ENCODE results near the gene SLC26A3. TPM values are rescaled to one million over a fixed set of nuclear protein-coding genes. Genes with fewer than 3 reads are reported as not detected.

SLC26A3 gene
- total and polyA plus RNA-seq, 2 donors (not counting 1 experiment from before 2014, with no cell fraction given), result not detected

DNA sequence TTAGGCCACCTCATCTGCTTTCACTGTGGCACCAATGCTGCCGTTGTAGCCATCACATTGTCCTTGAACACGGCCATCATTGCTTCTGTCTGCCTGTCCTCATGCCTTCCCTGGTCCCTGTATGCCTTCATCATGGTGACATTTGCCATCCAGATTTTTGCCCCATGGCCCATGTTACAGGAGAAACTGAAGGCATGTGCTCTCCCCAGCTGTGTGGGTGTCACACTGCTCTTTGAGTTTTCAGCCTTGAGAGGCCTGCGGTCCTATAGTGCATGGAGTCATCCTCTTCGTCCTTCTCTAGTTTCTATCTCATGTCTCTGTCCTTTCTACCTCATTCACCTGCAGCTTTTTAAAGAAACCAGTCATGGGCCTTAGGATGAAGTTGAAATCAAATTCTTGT lies 6.2 kb upstream of the SLC26A3 start:
- TF ChIP-seq, protein P1, sequence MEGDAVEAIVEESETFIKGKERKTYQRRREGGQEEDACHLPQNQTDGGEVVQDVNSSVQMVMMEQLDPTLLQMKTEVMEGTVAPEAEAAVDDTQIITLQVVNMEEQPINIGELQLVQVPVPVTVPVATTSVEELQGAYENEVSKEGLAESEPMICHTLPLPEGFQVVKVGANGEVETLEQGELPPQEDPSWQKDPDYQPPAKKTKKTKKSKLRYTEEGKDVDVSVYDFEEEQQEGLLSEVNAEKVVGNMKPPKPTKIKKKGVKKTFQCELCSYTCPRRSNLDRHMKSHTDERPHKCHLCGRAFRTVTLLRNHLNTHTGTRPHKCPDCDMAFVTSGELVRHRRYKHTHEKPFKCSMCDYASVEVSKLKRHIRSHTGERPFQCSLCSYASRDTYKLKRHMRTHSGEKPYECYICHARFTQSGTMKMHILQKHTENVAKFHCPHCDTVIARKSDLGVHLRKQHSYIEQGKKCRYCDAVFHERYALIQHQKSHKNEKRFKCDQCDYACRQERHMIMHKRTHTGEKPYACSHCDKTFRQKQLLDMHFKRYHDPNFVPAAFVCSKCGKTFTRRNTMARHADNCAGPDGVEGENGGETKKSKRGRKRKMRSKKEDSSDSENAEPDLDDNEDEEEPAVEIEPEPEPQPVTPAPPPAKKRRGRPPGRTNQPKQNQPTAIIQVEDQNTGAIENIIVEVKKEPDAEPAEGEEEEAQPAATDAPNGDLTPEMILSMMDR (conservative IDR thresholded peaks at IDR 0.05 in 1 of 2, IDR thresholded peaks at IDR 0.05 in 1 of 2; ENCODE audit: low read depth in 1 of 2, low read length in 2 of 2), result no peak
- TF ChIP-seq EZH2 (IDR thresholded peaks at IDR 0.05; ENCODE audit: low read length, missing control alignments), result no peak
- no peak overlapping the region for H3K9ac ChIP-seq (ENCODE audit: insufficient read depth, low read length)
- H3K27ac ChIP-seq (ENCODE audit: insufficient read depth, low read length), result no peak overlapping the region
- no peaks in the 10 kb centered on the region for H3K36me3 ChIP-seq (ENCODE audit: control insufficient read depth, insufficient read depth, low read length)
- H3K4me3 ChIP-seq (replicated peaks in 1 of 4; ENCODE audit: control extremely low read depth in 1 of 4, insufficient read depth in 1 of 4, low read depth in 3 of 4, low read length in 4 of 4), result no peak overlapping the region
- H4K20me1 ChIP-seq (ENCODE audit: control insufficient read depth, extremely low read depth, insufficient read depth, low read length), result no peaks in the 10 kb centered on the region
- peaks cover 4% of the 10 kb centered on the region for H3K27me3 ChIP-seq (ENCODE audit: control insufficient read depth, insufficient read depth, low read length)
- H3K79me2 ChIP-seq (ENCODE audit: control insufficient read depth, insufficient read depth, low read length), result no peaks in the 10 kb centered on the region
- H3K4me1 ChIP-seq (ENCODE audit: control insufficient read depth, extremely low read depth, insufficient read depth, low read length), result no peaks in the 10 kb centered on the region
- DNase-seq (ENCODE audit: low read depth in 2 of 2), result no peak
- no peak overlapping the region for H2AFZ ChIP-seq (ENCODE audit: low read length)
- no peak overlapping the region for H3K4me2 ChIP-seq (ENCODE audit: extremely low read depth, insufficient read depth, low read length)
- no peaks in the 10 kb centered on the region for H3K9me3 ChIP-seq (ENCODE audit: control insufficient read depth, insufficient read depth, low read depth, low read length)

DNA sequence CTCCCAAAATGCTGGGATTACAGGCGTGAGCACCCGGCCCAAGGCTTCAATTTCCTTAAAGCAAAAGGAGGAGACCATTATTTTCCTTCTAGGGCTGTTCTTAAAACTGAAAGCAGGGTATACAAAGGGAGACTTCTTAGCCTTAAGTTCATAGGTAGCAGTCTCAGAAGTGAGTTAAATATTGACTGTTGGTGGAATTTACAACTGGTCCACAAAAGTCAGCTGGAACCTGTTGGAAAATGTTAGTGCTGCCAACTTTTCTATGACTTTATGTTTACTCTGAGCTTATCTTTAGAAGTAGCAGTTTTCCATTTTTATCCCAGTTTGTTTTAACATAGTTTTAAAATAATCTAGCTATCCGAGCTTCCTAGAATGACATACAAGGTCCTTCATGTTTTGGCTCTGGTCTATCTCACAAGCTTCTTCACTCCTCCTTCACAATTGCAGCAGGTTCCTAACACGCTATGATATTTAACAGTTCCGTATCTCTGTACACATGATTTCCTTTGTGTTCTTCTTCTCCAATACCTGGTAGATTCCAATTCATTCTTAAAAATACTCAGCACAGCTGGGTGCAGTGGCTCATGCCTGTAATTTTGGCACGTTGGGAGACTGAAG lies 3.3 kb downstream of the SLC26A3 start:
- Histone ChIP-seq H3K36me3 (ENCODE audit: control insufficient read depth, insufficient read depth, low read length) (no peaks in the 10 kb centered on the region), H2AFZ (ENCODE audit: low read length) (no peak overlapping the region), H3K27me3 (ENCODE audit: control insufficient read depth, insufficient read depth, low read length) (peaks cover 7% of the 10 kb centered on the region), H3K4me2 (ENCODE audit: extremely low read depth, insufficient read depth, low read length) (no peak overlapping the region), H4K20me1 (ENCODE audit: control insufficient read depth, extremely low read depth, insufficient read depth, low read length) (no peaks in the 10 kb centered on the region), H3K4me1 (ENCODE audit: control insufficient read depth, extremely low read depth, insufficient read depth, low read length) (no peaks in the 10 kb centered on the region), H3K79me2 (ENCODE audit: control insufficient read depth, insufficient read depth, low read length) (no peaks in the 10 kb centered on the region), H3K9me3 (ENCODE audit: control insufficient read depth, insufficient read depth, low read depth, low read length) (no peaks in the 10 kb centered on the region), H3K4me3 (replicated peaks in 1 of 4; ENCODE audit: control extremely low read depth in 1 of 4, insufficient read depth in 1 of 4, low read depth in 3 of 4, low read length in 4 of 4) (no peak overlapping the region), H3K27ac (ENCODE audit: insufficient read depth, low read length) (no peak overlapping the region), H3K9ac (ENCODE audit: insufficient read depth, low read length) (no peak overlapping the region)
- DNase-seq (ENCODE audit: low read depth in 2 of 2), result no peak
- TF ChIP-seq, protein P1 (conservative IDR thresholded peaks at IDR 0.05 in 1 of 2, IDR thresholded peaks at IDR 0.05 in 1 of 2; ENCODE audit: low read depth in 1 of 2, low read length in 2 of 2), result no peak
- TF ChIP-seq EZH2 (IDR thresholded peaks at IDR 0.05; ENCODE audit: low read length, missing control alignments), result no peak

DNA sequence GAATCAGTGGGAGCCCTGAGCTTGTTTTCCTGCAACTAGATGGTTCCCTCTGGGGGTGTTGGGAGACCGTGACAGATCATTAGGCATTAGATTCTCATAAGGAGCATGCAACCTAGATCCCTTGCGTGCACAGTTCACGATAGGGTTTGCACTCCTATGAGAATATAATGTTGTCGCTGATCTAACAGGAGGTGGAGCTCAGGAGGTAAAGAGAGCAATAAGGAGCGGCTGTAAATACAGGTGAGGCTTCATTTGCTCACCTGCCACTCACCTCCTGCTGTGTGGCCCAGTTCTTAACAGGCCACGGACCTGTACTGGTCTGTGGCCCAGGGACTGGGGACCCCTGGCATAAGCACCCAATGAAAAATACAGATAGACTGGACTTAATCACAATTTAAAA lies 10.7 kb downstream of the SLC26A3 start:
- H2AFZ ChIP-seq (ENCODE audit: low read length), result no peak overlapping the region

More for the DNA sequence above, 10.7 kb downstream of the SLC26A3 start:
- H3K27me3 ChIP-seq (ENCODE audit: control insufficient read depth, insufficient read depth, low read length), result peaks cover 9% of the 10 kb centered on the region
- H3K4me1 ChIP-seq (ENCODE audit: control insufficient read depth, extremely low read depth, insufficient read depth, low read length), result no peaks in the 10 kb centered on the region
- no peak for TF ChIP-seq EZH2 (IDR thresholded peaks at IDR 0.05; ENCODE audit: low read length, missing control alignments)
- TF ChIP-seq, protein P1 (conservative IDR thresholded peaks at IDR 0.05 in 1 of 2, IDR thresholded peaks at IDR 0.05 in 1 of 2; ENCODE audit: low read depth in 1 of 2, low read length in 2 of 2), result no peak
- H3K36me3 ChIP-seq (ENCODE audit: control insufficient read depth, insufficient read depth, low read length), result no peaks in the 10 kb centered on the region
- no peak overlapping the region for H3K4me2 ChIP-seq (ENCODE audit: extremely low read depth, insufficient read depth, low read length)
- H3K79me2 ChIP-seq (ENCODE audit: control insufficient read depth, insufficient read depth, low read length), result no peaks in the 10 kb centered on the region
- H3K4me3 ChIP-seq (replicated peaks in 1 of 4; ENCODE audit: control extremely low read depth in 1 of 4, insufficient read depth in 1 of 4, low read depth in 3 of 4, low read length in 4 of 4), result no peak overlapping the region
- H3K27ac ChIP-seq (ENCODE audit: insufficient read depth, low read length), result no peak overlapping the region
- no peaks in the 10 kb centered on the region for H4K20me1 ChIP-seq (ENCODE audit: control insufficient read depth, extremely low read depth, insufficient read depth, low read length)
- no peaks in the 10 kb centered on the region for H3K9me3 ChIP-seq (ENCODE audit: control insufficient read depth, insufficient read depth, low read depth, low read length)
- H3K9ac ChIP-seq (ENCODE audit: insufficient read depth, low read length), result no peak overlapping the region
- DNase-seq (ENCODE audit: low read depth in 2 of 2), result no peak
